Large intestine (tissue), 3 donors: ENCODE data around the gene SHISA4. TPM values are rescaled to one million over a fixed set of nuclear protein-coding genes. Genes with fewer than 3 reads are reported as not detected.
"Not testable (repeated sequence)": the region's sequence is repeated elsewhere in the genome, so short reads cannot be mapped to it uniquely, and the experiment has no call there.

Source experiments
- DNase-seq, 2 donors: peaks; one replicate each; pipeline versions ENCODE4 v3.0.0 to v3.0.0-alpha.2; 2013
- H3K27ac ChIP-seq: one replicate; pipeline ENCODE4 v1.5.1; 2013; ENCODE audit warnings: low read length
- H3K27me3 ChIP-seq: 2 replicates; pipeline ENCODE4 v1.6.1; 2013; ENCODE audit warnings: low read length; ENCODE audit not compliant: control insufficient read depth, insufficient read depth
- H3K36me3 ChIP-seq: 2 replicates; pipeline ENCODE4 v1.6.1; 2013; ENCODE audit warnings: low read length; ENCODE audit not compliant: control insufficient read depth, insufficient read depth
- H3K4me1 ChIP-seq: one replicate; pipeline ENCODE4 v1.6.1; 2013; ENCODE audit warnings: low read length; ENCODE audit not compliant: control insufficient read depth, insufficient read depth
- H3K4me3 ChIP-seq: one replicate; pipeline ENCODE4 v1.5.1; 2013; ENCODE audit warnings: low read length
- H3K9me3 ChIP-seq: one replicate; pipeline ENCODE4 v1.6.1; 2013; ENCODE audit warnings: mild to moderate bottlenecking, low read depth, low read length, moderate library complexity; ENCODE audit not compliant: control insufficient read depth
- WGBS: methylation state at CpG from one replicate; pipeline ENCODE4 v1.1.5; 2013; ENCODE audit warnings: low lambda C conversion rate; ENCODE audit not compliant: insufficient coverage; 5-methylcytosine and 5-hydroxymethylcytosine counted together
- polyA plus RNA-seq: library from polyadenylated mRNA; unstranded; fragments of 120-200 nt; gene quantifications from one replicate; pipeline ENCODE4 v1.2.1, GENCODE V29; 2013

The SHISA4 gene
- polyA plus RNA-seq, 1 donor, result 6.0 TPM

GRCh38 chr1:201896951-201897391 is 8.3 kb downstream of the SHISA4 start:
- DNase-seq, result no peak
- Histone ChIP-seq H3K9me3 (no peaks in the 10 kb centered on the region), H3K36me3 (no peaks in the 10 kb centered on the region), H3K27me3 (peaks cover 4% of the 10 kb centered on the region), H3K4me1 (no peaks in the 10 kb centered on the region), H3K4me3 (no peak overlapping the region), H3K27ac (no peak overlapping the region)
- WGBS, result no CpG with 5 or more reads among the region's 2 CpGs

DNA sequence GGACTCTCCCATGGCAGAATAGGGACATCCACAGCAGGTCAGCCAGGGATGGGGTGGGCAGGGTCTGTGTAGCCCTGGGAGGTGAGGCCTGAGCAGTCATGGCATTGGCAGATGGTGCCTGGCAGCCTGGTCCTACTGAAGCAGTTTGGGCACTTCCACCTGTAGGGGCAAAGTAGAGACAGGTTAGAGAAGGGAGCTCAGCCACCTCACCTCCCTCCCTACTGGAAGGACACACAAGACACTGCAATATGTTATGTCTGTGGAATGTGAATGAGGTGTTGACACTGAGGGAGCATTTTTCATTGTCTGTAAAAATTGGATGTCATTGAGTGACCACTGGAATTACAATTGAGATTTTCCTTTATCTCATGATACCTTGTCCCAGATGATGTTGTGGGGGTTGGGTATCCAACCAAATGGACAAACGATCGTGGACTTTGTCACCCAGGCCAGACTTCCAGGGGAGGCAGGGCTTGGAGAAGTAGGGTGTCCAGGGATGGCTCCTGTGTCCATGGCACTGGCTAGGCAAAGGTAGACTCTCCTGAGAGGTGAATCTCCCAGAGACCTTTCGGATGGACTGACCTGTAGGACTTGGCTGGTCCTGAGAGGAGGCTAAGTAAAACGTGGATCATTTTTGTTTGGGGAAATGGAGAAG is 9.7 kb downstream of the SHISA4 start:
- no peak overlapping the region for H3K27ac ChIP-seq
- peaks cover 4% of the 10 kb centered on the region for H3K27me3 ChIP-seq
- no peak for DNase-seq
- H3K4me3 ChIP-seq, result no peak overlapping the region
- no peaks in the 10 kb centered on the region for H3K36me3 ChIP-seq
- WGBS, result 50% methylated on average over 1 of the region's 4 CpGs
- H3K4me1 ChIP-seq, result no peaks in the 10 kb centered on the region
- H3K9me3 ChIP-seq, result no peaks in the 10 kb centered on the region

DNA sequence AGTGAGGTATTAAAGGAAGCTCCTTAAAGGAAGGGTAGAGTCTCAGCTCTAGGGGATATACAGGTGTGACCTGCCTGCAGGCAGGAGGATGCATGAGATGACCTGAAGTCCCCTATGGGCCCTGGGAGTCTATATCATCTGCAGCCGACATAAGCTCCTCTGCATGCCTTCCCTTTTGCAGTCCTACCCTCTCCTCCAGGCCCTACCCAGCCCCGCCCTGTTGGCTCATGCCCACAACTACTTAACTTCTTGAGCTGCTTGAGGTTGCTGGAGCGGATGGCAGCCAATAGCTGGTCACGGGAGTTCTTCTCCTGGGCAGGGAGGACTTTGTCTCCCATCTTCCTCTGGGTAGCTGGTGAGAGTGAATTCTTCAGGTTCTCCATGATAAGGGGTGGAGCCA is 10.3 kb downstream of the SHISA4 start:
- H3K9me3 ChIP-seq, result no peaks in the 10 kb centered on the region
- H3K36me3 ChIP-seq, result no peaks in the 10 kb centered on the region
- H3K27me3 ChIP-seq, result peaks cover 4% of the 10 kb centered on the region
- no peak overlapping the region for H3K4me3 ChIP-seq
- WGBS, result no CpG with 5 or more reads among the region's 4 CpGs
- no peak overlapping the region for H3K27ac ChIP-seq
- no peak for DNase-seq
- no peaks in the 10 kb centered on the region for H3K4me1 ChIP-seq

- WGBS, result 78% methylated on average over 4 of the region's 20 CpGs
- H3K4me1 ChIP-seq, result no peaks in the 10 kb centered on the region
- no peak for DNase-seq
- H3K27ac ChIP-seq, result no peak overlapping the region
- H3K9me3 ChIP-seq, result no peaks in the 10 kb centered on the region
- H3K4me3 ChIP-seq, result no peak overlapping the region
- peaks cover 4% of the 10 kb centered on the region for H3K27me3 ChIP-seq
- H3K36me3 ChIP-seq, result no peaks in the 10 kb centered on the region
Observed at GRCh38 chr1:201899683-201900429, 11.2 kb downstream of the SHISA4 start.

DNA sequence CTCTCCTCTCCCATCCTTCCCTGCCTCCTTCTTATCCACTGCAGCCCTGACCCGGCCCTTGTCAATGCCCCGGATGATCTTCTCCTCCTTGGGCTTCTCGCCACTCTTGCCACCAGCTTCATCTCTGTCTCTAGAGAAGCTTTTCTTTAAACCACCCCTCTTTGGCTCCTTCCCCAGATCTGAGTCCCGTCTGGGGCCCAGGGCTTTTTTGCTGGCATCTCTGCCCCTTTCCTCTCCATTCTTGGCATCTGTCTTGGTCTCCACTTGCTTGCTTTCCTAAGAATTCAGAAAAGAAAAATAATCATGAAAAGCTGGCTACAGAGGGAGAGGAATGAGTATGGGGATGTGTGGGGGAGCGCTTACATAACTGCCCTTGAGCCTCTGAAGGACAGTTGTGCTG is 11.8 kb downstream of the SHISA4 start:
- no peaks in the 10 kb centered on the region for H3K36me3 ChIP-seq
- peaks cover 4% of the 10 kb centered on the region for H3K27me3 ChIP-seq
- WGBS, result 100% methylated on average over 1 of the region's 5 CpGs
- H3K4me1 ChIP-seq, result no peaks in the 10 kb centered on the region
- H3K9me3 ChIP-seq, result no peaks in the 10 kb centered on the region
- no peak for DNase-seq
- no peak overlapping the region for H3K27ac ChIP-seq
- H3K4me3 ChIP-seq, result no peak overlapping the region

GRCh38 chr1:201901036-201901435 is 12.3 kb downstream of the SHISA4 start:
- no CpG with 5 or more reads among the region's 6 CpGs for WGBS
- H3K4me1 ChIP-seq, H3K27ac ChIP-seq, H3K9me3 ChIP-seq, H3K27me3 ChIP-seq, H3K36me3 ChIP-seq, DNase-seq, H3K4me3 ChIP-seq: not testable (repeated sequence)

GRCh38 chr1:201902198-201902597 is 13.5 kb downstream of the SHISA4 start:
- Histone ChIP-seq H3K27me3 (peaks cover 4% of the 10 kb centered on the region), H3K4me3 (no peak overlapping the region), H3K4me1 (no peaks in the 10 kb centered on the region), H3K9me3 (no peaks in the 10 kb centered on the region), H3K36me3 (no peaks in the 10 kb centered on the region), H3K27ac (no peak overlapping the region)
- no peak for DNase-seq
- no CpG with 5 or more reads among the region's 3 CpGs for WGBS

GRCh38 chr1:201903135-201903534 is 14.4 kb downstream of the SHISA4 start:
- no peak for DNase-seq
- H3K36me3 ChIP-seq, result no peaks in the 10 kb centered on the region
- no peaks in the 10 kb centered on the region for H3K4me1 ChIP-seq

GRCh38 chr1:201904579-201904978 is 15.9 kb downstream of the SHISA4 start:
- Histone ChIP-seq H3K9me3 (no peaks in the 10 kb centered on the region), H3K27ac (peak overlapping the region; percentile 48), H3K4me3 (no peak overlapping the region), H3K4me1 (no peaks in the 10 kb centered on the region), H3K27me3 (peaks cover 4% of the 10 kb centered on the region), H3K36me3 (no peaks in the 10 kb centered on the region)
- WGBS, result no CpG with 5 or more reads among the region's 6 CpGs
- DNase-seq, result peak; percentile 37 to 49

More at GRCh38 chr1:201903135-201903534, 14.4 kb downstream of the SHISA4 start:
- no CpG with 5 or more reads among the region's 5 CpGs for WGBS
- H3K9me3 ChIP-seq, result no peaks in the 10 kb centered on the region
- peaks cover 4% of the 10 kb centered on the region for H3K27me3 ChIP-seq
- H3K4me3 ChIP-seq, result no peak overlapping the region
- H3K27ac ChIP-seq, result no peak overlapping the region

- Histone ChIP-seq H3K36me3 (no peaks in the 10 kb centered on the region), H3K27me3 (no peaks in the 10 kb centered on the region), H3K4me3 (no peak overlapping the region), H3K9me3 (no peaks in the 10 kb centered on the region), H3K4me1 (no peaks in the 10 kb centered on the region), H3K27ac (peak overlapping the region; percentile 46)
- DNase-seq, result no peak
- WGBS, result no CpG with 5 or more reads among the region's 6 CpGs
Observed at GRCh38 chr1:201905234-201905890, 16.7 kb downstream of the SHISA4 start.
